HG02884 (cell line): ENCODE measurements around the gene CCDC102B.
"Not testable (repeated sequence)": the region's sequence is repeated elsewhere in the genome, so short reads cannot be mapped to it uniquely, and the experiment has no call there.

Source experiments
- ATAC-seq: cut with Tn5 transposase; IDR thresholded peaks from one replicate; pipeline ENCODE4 v1.9.1; 2021; ENCODE audit warnings: mild to moderate bottlenecking, moderate library complexity; ENCODE audit not compliant: unreplicated experiment

Gene CCDC102B

DNA sequence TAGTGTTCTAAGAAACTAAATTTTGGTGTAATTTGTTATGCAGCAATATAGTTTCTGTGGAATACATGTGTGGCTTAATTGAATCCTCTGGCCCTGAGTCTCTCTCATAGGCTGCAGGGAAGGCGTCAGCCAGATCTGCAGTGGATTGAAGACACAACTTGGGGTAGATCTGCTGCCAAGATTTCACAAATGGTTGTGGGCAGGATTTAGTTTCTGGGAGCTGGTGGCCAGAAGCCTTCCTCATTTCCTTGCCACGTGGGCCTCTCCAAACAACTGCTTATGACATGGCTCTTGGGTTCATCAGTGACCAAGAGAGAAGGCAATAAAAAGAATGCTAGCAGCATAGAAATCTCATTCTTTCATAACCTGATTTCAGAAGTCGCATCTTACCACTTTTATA is 28.2 kb downstream of the CCDC102B start:
- no peak for ATAC-seq

DNA sequence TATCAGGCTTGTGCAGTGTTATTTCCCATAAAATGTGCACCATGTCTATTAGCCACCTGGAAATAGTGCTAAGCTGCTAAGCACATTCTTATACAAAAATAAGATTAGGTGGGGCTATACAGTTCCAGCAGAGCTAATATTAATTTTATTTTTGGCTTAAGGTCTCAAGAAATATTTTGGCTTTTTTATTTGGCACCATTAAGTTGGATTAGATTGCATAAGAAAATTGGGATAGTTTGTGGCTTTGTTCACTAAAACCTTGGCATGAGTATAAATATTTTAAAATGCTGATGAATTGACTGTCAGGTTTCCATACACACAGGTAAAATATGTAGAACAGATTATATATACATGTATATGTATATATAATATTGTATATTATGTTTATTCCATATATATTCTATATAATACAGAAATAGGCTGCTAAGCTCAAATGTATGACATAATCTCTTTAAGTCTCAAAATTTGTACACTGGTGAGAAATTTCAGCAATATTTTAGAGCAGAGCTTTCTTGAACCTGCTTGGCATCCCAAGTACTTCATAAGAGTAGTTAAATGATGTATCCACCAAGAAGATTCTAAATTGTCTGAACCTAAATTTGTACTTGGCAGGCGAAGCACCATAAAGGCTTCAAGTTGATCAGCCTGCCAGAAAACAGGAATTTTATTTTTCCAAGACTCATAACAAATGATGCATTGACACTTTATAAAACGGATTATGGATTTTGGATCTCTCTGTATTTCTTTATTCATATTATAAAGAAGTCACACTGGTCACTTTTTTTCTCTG is 32.6 kb downstream of the CCDC102B start:
- ATAC-seq, result no peak

DNA sequence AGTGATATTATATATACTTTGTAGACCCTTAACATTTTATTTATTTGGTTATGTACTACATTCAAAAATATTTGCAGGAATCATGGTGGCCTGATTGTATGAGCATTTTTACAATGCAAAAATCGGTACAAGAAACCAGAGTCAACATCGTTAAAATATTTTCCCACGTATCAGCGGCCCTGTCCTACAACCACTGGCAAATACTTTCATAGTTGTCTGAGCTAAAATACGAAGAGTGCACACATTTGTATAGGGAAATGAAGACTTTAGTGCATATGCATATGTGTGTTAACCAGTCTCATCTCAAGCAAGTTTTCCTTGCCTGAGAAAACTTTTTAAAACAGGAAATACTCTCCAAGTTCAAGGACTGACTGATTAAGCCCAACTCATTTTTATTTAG is 35.9 kb downstream of the CCDC102B start:
- no peak for ATAC-seq

DNA sequence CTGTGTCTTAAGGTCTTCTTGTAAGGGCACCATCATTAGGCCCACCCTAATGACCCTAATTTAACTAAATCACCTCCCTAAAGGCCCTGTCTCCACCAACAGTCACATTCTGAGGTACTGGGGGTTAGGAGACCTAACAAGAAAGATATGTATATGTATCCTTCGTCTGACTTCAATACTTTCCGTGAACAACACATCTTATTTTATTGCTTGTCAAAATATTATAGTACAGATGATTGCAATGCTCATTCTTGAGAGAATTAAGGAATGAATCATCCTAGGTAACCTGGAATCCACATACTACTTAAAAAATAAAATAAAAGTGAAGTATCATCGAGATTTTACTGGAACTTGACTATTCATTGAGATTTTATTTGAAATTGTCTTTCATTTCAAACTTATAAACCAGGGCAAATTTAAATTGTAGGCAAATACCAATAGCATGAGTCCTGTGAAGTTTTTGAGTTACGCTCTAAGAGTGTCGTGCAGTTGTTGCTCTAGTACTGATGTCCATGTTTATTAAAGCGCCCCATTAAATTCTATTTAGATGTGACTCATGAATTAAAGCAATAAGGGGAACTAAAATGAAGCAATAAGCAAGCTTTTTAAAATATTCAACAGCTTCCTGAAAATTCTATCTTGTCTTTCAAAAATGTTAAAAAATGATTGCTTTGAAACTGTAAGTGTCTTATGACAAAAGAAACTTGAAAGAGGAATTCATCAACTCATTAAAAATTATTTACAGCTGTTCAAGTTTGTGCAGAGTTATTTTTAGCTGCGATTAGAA is 40.0 kb downstream of the CCDC102B start:
- no peak for ATAC-seq

DNA sequence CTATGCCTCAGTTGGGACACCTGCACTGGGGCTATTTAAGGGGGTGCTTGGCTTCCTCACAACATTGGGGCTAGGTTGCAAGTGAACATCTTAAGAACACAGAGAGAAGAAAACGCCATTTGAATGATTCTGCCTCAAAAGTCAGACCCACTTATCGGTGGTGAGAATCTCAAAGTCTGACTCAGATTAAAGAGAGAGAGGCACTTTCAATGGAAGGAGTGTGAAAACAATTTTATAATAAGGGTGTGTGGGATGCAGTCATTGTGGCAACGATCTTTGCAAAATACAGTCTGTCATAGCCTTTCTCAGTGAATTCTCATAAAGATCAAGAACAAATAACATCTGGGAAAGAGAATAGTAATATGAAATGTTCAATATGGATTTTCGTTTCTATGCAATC is 41.8 kb downstream of the CCDC102B start:
- ATAC-seq, result no peak

DNA sequence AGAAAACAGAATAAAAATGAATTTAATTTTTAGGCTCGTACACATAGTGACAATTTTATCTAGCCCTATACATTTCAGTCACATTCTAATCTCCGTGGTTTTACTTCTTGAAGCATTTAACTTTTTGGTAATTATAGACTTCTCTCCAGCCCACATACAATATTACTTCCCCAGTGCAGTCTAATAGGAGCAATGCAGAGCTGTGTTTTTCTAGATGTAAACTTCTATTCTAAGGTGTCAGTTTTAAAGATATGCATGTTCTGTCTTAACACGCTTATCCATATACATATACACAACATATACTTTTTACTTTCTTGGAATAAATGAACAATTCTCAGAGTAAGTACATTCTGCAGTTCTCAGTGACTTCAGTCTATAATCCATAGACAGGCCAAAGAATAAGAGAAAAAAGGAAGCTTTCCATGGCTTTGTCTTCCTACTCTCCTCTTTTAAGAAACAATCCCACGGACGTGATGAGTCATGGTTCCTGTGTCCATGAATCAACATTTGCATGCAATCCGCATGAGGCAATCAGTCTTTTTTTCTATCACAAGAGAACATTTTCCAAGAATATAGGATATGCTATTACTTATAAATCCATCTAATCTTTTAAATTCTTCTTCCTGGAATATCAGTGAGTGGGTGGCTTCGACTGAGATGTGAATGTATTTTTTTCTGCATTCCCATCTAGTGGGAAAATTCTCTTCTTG is 42.8 kb downstream of the CCDC102B start:
- no peak for ATAC-seq

DNA sequence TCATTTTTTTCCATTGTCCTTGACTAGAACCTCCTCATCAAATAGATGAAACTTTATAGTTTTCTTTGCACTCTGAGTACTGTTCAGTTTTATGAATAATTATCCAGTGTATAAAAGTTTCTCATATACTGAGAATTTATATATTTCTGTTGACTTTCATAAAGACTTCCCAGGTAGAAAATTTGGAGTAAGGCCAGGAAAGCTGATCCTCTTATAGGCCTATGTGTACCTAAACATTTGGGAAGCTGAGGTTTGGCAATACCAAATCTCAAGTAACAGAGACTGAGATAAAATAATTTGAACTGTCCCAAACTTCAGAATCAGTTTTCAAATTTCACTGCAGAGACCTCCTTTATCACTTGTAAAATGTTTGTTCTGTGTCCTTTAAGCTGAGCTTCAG is 43.4 kb downstream of the CCDC102B start:
- no peak for ATAC-seq

DNA sequence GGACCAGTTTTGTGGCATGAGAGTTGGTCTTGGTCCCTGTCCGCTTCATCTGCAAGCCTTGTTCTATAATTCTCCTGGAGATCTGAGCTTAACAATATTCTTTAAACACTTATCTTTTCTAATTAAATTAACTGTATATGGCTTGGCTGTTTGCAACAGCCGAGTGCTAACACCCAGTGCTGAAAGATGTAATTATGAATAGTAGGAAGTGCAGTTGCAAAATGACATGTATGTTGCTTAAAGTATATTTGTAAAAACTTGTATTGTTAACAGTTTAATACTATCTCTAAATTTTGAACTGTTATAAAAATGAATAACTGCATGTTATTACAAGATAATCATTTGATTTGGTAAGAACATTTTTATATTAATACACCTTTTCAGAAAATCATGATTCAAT is 45.1 kb downstream of the CCDC102B start:
- no peak for ATAC-seq

DNA sequence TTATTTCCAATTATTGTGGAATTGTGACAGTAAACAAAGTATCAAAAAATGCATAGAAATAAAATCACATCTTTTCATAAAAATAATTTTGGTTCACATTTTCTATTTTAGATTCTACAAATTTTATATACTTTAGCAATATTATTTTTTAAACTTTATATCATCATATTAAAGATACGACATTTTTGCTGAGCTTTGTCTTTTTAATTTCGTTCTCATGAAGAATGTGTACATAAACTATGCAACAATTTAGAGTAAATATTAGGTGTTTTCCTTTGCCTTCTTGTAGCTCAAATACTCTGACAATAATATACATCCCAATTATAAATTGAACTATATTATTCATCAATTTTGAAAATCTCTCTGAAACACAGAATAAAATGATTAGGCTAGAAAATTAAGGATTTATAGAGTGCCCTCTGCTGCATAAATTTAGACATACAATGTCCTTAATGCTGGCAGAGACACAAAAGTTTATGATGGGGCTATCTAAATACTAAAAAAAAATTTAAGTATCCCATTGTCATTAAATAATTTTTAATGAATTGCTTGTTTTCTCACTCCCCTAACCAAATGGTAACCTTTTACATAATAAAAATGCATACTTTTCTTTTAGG is 45.7 kb downstream of the CCDC102B start:
- ATAC-seq, result no peak

DNA sequence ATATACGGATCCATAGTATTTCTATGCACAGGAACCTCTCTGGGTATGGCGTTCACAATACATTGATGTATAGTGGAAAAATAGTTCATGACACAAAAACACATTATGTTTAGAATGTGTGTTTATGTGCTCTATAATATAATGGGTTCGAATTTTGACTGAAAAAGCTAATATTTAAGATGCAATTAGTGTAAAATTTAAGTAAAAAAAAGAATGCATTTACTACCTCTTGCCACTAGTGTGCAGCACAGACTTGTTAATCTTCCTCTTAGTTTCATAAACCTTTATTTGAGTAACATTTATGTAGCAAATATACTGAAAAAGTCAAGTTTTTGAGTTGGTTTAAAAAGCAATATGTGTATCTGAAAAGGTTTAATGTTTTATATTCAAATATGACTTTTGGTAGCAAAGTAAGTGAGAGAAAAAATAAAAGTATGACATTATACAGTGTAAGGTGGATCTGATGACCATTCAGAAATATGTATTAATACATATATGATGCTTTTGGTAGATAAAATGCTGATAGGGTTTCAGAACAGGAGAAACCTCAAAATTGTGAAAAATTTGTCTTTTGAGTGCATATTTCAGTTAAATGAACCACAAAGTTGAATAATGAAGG is 49.4 kb downstream of the CCDC102B start:
- peak; percentile 67 for ATAC-seq

DNA sequence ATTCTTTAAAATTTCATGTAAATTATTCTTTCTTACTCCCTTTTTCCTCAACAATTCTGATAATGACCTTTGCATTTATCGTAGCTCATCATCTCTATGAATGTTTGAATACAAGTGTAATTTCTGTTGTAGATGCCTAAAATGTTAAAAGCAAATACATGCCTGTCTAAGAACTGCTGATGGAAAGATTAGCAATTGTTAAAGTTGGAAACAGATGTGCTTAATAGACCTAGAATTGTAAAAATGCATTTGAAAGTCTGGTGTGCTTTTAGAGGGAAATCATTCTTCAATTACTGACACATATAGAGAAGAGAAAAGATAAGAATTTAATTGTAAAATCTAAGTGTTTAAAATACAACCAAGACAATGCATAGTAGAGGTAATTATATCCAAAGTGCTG is 50.4 kb downstream of the CCDC102B start:
- ATAC-seq, result no peak

DNA sequence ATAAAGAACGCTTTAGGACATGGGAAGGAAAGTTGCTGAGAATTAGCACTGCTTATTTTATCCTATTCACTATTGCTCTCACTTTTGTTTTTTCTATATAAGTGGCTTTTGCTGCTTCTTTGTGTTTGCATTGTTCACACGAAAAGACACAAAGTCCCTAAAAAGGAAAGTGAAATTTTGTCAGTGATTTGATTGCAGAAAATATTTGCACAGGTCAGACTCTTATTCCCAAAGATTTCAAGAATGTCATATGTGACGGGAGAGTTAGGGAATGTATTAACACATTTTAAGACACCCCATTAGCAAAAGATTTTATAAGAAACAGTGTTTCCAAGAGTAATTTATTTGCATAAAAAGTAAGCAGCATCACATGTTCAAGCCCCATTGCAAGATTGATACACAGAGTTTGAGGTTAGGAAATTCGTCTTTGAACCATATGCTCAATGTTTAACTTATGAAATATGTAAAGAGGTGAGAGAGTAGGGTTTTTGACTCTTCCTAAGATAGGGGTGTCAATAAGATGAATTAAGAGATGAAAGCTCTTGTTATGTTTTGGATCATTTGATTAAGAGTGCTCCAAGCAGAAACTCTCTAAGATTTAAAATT is 57.0 kb downstream of the CCDC102B start:
- no peak for ATAC-seq

DNA sequence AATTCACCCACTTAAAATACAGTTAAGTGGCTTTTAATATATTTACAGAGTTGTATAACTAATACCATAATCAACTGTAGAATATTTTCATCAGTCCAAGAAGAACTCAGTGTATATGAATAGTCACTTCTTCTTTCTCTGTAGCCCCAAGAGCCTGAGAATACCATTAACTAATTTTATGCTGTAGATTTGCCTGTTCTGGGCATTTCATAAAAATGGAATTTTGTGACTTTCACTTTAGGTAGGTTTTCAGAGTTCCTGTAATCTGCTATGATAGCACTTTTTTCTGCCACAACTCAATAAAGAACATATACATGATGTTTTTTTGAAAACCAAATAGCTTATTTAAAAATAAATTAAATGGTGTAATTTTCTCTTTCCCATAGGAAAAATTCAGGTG is 57.6 kb downstream of the CCDC102B start:
- no peak for ATAC-seq

DNA sequence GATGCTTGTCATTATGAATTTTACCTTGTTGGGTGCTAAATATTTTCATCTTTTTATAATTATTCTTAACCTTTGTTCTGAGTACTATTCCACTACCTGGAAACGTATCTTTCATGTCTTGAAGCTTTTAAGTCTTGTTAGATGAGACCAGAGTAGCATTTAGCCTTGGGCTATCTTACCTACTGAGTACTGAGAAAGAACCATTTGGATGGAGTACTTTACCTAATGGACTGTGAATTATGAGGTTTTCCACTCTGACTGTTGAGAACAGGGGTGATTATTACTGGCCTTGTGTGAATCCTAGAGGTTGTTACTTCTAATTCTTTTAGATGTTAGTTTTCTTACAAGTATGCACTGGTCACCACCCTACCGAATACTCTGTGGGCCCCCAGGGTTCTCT is 63.5 kb downstream of the CCDC102B start:
- ATAC-seq, result no peak

DNA sequence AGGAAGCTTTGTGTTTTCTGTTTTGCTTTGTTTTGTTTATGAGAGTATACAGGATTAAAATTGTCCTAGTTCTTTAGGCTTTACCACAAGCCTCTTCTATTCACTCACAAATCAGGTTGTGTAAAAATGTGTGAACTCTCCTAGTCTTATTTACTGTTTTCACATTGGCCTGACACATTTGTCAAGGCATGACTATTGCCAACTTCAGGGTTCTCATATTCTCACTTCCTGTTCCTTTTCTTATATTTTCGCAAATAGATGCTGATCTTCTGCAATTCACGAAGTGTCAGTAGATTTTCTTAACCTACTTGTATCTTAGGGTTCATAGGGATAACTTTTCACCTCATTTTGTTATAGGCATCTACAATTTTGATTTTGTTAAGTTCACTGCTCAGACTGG is 67.1 kb downstream of the CCDC102B start:
- ATAC-seq, result no peak

DNA sequence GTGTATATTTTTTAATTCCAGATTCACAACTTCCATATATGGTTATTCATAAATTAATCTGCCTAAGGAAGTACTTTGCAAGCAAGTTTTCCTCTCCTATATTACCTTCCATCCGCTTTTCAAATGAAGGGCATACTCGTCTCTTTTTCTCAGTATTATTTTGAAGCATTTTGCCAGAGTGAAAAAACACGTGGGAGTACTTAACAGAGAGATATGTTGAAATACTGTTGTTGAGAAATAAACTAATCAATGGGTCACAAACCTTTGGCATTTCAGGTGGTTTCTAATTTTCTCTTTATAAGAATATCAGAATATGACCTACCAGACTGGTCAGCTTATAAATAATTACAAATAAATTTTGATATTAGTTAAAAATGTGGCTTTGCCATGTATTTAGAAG is 67.6 kb downstream of the CCDC102B start:
- no peak for ATAC-seq

DNA sequence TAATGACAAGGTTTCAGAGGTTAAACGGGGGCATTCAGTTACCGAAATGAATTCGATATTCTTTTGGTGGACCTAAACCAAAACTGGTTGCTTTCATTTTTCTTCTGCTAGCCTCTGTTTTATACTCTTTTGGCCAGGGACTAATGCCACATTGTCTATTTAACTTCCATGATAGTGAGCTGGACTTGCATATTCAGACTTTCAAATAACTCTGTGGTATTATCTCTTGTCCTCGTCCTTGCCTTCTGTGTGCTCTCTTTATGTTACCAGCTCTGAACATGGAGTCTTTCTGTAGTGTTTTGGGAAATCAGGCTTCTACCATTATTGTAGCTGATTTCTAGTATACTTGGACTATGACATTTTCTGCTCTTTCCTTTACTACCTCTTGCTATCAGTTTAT is 75.1 kb downstream of the CCDC102B start:
- no peak for ATAC-seq

DNA sequence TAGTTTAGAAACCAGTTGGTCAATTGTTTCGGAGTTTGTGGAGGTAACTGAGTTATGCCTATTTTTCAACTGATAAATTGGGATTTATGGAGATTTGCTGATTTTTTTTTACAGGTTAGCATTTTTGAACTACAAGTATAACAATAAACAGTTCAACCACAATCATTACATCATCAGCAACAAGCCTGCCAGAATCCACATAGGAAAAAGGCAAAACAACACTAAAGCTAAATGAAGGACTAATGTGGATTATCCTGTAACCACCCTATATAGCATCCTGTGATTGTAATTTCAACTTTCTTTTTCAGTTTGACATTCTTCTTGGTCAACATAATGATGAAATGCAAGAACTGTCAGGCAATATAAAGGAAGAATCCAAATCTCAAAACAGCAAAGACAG is 76.5 kb downstream of the CCDC102B start:
- no peak for ATAC-seq

DNA sequence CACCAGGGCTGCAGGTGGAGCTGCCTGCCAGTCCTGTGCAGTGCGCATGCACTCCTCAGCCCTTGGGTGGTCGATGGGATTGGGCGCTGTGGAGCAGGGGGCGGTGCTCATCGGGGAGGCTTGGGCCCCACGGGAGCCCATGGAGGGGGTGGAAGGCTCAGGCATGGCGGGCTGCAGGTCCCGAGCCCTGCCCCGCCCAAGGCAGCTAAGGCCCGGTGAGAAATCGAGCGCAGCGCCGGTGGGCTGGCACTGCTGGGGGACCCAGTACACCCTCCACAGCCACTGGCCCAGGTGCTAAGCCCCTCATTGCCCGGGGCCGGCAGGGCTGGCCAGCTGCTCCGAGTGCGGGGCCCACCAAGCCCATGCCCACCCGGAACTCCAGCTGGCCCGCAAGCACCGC is 82.1 kb downstream of the CCDC102B start:
- ATAC-seq, result not testable (repeated sequence)

DNA sequence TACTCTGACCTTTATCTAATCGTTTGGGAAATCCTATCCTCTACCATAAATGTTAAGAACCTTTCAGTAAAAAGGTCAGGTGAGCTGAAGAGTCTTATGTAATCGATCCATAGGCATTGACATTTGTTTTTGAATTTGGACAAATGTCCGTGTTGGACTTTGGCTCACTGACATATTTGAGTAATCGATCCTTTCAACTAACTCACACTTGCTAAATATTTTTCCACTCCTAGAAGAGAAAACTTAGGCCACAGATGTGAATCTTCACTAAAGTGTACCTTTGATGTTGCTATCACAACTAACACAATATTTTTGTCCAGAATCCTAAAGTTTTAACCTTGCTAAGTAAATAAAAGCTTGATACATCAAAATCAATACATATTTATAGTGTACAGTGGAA is 89.5 kb downstream of the CCDC102B start:
- no peak for ATAC-seq

DNA sequence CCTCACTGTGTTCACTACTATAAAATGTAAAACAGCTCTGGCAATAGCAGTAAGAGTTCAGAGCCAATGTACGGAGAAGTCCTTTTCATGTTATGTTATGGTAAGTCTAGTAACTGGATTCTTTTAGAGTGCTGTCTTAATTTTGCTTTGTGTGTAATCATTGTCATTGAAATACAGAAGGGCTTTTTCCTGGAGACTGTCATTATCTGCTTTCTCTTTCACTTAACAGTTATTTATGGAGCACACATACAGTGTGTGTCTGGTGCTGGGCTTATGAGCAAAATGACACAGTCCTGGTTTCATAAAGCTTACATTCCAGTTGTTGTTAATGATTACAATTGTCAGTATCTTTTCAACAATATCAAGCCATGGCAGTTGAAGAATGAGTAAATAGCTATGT is 95.5 kb downstream of the CCDC102B start:
- ATAC-seq, result no peak
